HG02973 (cell line): ENCODE measurements around the gene CNOT10.
"Not testable (repeated sequence)": the region's sequence is repeated elsewhere in the genome, so short reads cannot be mapped to it uniquely, and the experiment has no call there.

Experiments
- ATAC-seq: cut with Tn5 transposase; IDR thresholded peaks from one replicate; pipeline ENCODE4 v1.9.1; 2021; ENCODE audit warnings: moderate library complexity; ENCODE audit not compliant: unreplicated experiment

Gene CNOT10

DNA sequence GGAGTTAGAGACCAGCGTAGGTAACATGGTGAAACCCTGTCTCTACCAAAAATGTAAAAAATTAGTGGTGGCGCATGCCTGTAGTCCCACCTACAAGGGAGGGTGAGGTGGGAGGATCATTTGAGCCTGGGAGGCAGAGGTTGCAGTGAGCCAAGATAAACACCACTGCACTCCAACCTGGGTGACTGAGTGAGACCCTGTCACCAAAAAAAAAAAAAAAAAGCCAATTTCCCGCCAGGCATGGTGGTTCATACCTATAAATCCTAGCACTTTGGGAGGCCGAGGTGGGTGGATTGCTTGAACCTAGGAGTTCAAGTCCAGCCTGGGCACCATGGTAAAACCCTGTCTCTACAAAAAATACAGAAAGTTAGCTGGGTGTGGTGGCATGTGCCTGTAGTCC is 6.9 kb downstream of the CNOT10 start:
- ATAC-seq = no peak

DNA sequence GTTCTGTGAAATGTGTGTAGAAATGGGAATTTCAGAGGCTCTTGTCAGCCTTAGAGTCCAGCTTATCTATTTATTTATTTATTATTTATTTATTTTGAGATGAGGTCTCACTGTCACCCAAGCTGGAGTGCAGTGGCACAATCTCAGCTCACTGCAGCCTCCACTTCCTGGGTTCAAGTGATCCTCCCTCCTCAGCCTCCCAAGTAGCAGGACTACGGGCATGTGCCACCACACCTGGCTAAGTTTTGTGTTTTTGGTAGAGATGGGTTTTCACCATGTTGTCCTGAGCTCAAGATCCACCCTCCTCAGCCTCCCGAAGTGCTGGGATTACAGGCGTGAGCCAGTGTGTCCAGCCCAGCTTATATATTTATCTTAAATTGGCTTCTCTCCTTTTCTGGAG is 11.5 kb downstream of the CNOT10 start:
- ATAC-seq = no peak

DNA sequence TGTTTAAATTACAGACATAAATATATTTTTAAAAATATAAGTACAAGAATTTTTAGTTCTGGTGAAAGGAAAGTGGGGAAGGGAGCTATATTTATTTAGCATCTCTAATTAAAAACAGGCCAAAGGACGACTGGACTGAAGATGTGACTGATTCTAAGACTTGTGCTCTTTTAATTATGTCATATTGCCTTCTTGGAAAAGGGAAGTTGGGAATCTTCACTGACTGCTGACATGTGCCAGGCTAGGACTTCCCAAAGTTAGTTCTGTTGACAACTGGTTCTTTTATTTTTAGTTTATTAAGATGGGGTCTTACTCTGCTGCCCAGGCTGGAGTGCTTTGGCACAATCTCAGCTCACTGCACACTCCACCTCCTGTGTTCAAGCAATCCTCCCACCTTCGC is 13.5 kb downstream of the CNOT10 start:
- no peak for ATAC-seq

DNA sequence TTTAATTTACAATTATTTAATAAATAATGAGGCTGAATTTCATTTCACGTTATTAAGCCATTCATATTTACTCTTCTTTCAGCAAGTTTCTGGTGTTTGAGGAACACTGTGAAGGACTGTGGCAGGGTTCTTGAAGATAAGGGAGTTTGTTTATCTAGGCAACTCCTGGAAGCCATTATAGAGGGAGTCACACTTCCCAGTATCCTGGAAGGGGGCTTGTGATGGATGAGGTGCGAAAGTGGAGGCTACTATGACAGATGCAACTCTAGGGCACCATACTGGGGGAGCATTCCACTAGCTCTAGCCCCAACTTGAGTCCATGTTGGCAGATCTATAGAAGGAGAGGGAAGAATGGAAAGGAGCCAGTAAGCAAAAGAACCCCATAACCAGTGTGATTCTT is 14.4 kb downstream of the CNOT10 start:
- ATAC-seq = no peak

DNA sequence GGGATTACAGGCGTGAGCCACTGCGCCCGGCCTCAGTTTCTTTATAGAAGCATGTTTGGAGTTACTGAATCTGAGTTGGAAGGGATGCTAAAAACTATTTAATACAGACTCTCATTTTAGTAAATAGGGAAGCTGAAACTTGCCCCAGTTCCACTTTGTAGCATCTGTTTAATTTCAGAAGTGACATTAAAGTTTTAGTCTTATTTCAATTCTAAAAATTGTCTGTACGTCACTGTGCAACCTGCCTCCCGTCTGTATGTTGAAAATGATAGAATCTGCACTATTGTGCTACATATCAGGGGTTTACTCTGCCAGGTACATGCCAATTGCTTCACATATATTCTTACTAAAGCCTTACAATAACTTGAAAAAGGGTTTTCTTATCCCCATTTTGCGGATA is 15.3 kb downstream of the CNOT10 start:
- no peak for ATAC-seq

DNA sequence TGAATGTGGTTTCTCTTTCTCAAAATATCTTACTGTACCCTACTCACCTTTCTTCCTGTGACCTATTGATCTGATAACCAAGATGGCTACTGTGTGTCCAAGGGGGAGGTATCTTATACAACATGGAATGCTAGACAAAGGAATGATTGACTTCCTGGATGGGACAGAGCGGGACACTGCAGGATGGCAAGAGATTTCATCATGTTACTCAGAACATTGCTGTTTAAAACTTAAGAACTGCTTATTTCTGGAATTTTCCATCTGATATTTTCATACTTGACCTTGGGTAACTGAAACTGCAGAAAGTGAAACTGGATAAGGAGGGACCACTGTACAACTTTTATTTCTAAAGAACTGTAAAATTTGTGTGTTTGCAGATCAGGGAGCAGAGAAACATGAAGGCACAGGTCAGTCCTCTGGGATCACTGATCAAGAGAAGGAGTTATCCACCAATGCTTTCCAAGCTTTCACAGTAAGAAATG is 18.5 kb downstream of the CNOT10 start:
- ATAC-seq = no peak

DNA sequence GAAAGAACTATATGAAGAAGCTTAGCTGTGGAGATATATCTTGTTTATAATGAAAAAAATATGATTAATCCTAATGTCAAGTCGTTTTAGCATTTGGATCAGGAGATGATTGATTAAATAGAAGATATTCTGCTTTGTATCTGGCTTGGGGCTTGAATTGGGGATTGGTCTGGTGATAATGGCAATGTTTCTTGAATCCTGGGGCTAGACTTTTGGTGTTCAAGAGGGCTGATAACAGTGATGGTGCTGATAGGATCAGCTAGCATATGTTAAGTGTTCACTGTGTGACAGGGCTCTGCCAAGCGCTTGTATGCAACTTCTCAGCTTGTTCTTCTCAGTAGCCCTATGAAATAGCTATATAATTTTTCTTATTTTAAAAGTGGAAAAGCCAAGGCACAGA is 20.2 kb downstream of the CNOT10 start:
- no peak for ATAC-seq

DNA sequence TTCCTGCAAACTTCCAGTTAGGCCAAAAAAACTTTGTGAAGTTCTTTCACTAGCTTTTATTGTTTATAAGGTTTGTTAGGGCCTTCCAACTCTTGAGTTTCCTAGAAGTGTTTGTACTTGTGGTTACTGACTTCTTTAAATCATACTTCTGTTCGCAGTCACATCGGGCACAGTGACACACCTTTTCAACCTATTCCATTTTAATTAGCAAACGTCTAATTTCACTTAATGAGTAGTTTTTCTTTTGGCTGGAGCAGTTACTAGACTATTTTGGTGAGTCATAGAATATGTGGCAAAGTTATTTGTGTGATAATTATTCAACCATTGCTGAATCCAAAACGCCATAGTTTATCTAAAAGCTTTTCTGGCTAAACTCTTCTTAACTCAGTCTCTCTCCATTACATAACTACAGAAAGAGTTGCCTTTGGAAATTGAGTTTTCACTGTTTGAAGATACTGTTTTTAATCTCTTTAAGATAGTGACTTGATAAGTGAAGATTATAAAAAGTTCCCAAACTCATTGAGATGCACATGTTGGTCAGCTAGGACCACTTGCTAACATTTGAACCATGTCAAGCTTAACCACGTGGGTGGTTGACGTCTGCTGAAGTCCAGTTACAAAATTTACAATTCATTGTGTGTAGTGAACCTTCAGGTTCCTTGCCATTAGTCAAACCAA is 21.5 kb downstream of the CNOT10 start:
- no peak for ATAC-seq

DNA sequence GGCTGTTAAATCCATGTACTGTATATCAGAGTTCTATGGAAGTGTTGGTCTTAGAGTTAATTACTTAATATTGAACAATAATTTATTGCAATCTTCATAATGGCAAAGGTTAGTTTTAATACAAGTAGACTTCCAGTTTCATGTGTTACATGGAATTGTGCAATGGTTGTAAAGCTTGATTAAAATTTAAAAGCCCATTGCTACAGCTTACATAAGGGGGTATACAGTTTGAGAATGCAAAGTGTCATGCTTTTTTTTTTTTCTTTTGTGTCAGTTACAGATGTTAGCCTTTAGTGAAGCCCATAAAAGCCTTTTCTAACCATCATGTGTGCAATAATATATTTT is 22.0 kb downstream of the CNOT10 start:
- no peak for ATAC-seq

DNA sequence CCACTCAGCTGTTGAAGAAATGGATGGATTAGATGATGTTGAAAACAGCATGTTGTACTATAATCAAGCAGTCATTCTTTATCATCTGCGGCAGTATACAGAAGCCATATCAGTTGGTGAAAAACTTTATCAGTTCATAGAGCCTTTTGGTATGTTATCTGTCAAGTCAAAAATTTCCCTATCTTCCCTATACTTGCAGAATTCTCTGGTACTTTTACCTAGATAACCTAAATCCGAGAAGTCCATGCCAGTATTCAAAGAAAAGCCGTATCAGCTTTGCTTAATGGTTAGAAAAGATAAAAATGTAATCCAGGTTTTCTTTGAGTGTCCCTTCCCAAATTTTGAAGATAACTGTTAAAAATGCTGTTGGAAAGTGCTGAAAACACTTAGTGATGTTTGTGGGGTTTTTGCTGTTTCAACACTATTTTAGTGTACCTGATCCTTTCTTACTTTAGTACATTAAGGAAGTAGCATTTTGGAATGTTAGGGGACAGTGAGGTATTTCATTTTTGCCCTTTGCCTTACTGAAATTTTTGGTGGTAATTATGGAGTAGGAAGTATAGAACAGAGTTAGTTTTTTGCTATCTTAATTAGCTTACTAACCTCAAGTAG is 23.8 kb downstream of the CNOT10 start:
- ATAC-seq = no peak

DNA sequence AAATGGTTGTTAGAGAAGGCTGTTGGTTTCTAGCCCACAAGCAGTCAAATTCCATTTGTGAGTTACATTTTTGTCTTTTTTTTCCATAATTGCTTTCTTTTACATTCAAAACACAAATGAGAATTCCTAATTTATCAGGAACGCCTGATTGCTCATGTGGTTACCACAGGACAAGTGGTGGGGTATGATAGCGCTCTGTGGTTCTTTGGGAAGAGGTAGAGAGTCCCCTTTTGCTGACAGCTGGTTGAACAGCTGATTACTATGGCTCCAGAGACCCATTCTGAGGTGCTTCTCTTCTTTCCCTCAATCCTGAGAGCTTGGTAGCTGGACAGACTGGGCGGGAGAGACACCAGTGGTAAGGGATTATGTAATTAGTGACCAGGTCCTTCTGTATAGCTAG is 24.4 kb downstream of the CNOT10 start:
- ATAC-seq = no peak

DNA sequence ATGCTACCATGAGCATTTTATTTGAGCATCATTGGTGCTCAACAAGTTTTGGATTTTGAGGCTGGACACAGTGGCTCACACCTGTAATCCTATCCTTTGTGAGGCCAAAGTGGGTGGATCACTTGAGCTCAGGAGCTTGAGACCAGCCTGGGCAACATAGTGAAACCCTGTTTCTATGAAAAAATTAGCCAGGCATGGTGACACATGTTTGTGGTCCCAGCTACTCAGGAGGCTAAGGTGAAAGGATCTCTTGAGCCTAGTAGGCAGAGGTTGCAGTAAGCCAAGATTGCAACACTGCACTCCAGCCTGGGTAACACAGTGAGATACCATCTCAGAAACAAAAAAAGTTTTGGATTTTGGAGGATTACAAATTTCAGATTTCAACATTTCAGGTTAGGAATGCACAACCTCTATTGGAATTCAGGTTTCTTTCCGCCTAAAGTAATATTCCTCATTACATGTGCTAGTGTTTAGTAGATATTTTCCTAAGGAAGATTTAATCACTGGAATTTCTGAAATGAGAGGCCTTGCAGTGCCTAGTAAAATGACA is 27.6 kb downstream of the CNOT10 start:
- no peak for ATAC-seq

DNA sequence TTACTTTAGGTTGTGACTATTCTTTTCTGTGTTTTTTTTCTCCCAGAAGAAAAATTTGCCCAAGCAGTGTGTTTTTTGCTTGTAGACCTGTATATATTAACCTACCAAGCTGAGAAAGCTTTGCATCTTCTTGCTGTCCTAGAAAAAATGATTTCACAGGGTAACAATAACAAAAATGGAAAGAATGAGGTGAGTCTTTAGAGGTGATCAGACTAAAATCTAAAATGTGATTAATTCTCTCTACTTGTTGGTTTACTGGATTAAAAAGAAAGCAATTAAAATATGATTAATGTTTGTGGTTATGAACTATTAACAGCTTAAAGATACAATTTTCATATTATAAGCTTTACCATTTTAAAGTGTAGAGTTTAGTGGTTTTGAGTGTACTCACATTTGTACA is 28.2 kb downstream of the CNOT10 start:
- no peak for ATAC-seq

DNA sequence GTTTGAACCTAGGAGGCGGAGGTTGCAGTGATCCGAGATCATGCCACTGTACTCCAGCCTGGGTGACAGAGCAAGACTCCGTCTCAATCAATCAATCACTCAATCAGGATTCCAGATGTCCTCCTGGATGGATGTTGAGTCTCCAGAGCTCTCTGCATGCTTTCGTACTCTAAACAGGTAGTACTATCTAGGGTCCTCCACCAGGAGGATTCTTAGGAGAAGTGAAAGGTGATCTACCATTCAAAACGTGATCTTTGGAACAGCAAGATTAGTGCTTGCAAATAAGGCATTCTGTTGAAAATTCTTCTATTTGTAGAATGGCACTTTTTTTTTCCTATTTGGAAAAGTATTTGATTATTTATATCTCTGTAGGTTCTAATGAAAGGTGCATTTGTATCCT is 34.3 kb downstream of the CNOT10 start:
- no peak for ATAC-seq

DNA sequence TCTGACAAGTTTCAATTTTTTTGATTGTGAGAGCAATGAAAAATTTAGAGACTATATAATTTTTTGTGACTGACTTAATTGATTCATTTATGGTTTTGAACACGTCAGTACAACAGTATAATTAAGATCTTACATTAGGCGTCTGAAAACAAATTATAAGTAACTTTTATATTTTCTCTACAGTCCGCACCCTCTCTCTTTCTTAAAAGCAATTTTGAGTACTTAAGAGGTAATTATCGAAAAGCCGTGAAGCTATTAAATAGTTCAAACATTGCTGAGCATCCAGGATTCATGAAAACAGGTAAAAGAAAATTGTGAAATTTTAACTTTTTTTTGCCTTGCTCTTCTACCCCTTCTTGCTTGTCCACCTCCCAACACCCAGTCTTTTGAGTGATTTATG is 34.9 kb downstream of the CNOT10 start:
- ATAC-seq = no peak

DNA sequence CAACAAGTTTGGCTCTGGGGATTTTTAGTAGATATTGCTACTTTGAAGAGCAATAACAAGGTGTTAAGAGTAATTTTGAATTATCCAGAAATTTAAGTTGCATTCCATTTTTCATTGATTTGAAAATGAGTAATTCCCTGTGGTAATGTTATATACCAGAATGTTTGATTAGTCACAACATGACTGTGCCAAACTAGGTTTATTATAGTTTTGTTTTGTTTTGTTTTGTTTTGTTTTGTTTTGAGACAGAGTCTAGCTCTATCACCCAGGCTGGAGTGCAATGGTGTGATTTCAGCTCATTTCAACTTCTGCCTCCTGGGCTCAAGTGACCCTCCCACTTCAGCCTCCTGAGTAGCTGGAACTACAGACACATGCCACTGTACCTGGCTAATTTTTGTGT is 40.7 kb downstream of the CNOT10 start:
- no peak for ATAC-seq

DNA sequence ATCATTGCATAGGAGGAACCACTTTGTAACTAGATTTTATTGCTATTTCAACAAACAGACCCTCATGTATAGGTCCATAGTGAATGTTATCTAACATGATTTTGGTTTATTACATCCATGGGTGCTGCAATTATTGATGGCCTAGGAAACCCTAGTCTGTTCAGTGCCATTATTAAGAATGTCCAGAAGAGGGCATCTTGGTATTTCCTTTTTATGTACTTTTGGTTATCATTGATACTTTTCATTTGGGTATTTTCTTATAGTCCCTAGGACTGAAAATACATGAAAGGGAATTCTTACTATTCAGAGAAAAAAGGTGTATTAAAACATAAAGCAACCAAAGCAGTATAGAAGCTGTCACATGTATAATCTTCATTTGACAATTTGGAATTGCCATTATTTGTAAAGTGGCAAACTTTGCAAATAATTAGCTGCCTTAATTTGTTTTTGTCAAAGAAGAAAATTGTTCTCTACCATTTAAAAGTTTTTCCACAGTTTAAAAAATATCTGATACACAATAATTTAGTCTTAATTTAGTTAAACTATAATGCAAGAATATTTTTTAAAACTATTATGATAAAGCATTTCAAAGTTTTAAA is 48.7 kb downstream of the CNOT10 start:
- peak; percentile 60 for ATAC-seq

DNA sequence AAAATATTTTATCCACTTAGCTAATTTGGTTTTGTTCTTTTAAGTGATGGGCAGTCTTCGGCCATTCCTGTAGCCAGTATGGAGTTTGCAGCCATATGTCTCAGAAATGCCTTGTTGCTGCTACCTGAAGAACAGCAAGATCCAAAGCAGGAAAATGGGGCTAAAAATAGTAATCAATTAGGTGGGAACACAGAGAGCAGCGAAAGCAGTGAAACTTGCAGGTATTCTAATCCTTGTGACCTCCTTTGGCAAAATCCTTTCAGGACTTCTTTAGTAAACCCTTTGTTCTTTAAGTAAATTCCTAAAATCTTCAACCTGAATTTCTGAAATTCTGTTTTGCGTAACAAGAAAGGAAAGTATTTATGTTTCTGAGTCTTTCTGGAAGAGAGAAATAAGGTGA is 49.8 kb downstream of the CNOT10 start:
- no peak for ATAC-seq

DNA sequence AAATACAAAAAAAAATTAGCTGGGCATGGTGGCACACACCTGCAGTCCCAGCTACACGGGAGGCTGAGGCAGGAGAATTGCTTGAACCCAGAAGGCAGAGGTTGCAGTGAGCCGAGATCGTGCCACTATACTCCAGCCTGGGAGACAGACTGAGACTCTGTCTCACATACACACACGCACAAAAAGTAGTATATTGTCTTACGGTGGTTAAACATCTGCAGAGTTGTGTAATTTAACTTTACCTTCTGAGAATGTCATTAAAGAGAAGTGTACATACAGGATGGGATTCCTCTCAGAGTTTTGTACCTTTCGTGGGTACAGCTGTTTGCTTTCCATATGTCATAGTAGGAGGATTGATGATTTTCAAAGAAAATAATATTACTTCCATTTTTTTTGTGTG is 58.5 kb downstream of the CNOT10 start:
- ATAC-seq = not testable (repeated sequence)

DNA sequence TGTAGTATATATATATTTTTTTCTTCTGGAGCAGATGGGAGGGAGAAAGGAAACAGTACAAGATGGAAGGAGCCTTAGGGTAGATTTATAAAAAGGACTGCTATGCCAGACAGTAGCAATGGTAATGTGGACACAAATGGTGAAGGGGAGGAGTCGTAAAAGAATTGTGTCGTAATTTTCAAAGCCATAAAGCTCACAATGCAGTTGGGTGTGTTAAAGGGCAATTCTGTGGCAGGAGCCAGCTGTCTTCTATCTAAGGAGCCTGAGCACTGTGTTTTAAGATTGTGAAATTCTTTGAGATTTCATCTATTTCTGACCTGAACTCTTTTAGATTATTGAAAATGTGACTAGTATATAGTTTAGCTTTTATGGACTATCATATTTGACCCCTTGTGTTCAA is 58.9 kb downstream of the CNOT10 start:
- ATAC-seq = no peak

DNA sequence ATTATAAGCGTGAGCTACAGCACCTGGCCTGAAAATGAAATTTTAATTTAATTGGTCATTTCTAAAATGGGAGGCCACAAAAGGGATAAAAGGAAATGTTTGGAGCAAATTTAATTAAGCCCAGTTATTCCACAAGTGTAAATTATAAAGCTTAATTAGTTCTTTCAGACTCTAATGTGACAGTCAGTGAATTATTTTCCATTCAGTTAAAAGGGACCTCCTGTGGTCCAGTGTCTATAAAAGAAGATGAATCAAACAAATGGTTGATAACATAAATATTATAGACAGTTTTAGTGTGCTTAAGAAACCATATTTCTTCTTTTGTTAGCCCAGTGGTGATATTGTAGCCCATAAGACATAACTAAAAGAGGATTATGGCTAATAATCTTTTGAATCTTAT is 66.4 kb downstream of the CNOT10 start:
- ATAC-seq = no peak

DNA sequence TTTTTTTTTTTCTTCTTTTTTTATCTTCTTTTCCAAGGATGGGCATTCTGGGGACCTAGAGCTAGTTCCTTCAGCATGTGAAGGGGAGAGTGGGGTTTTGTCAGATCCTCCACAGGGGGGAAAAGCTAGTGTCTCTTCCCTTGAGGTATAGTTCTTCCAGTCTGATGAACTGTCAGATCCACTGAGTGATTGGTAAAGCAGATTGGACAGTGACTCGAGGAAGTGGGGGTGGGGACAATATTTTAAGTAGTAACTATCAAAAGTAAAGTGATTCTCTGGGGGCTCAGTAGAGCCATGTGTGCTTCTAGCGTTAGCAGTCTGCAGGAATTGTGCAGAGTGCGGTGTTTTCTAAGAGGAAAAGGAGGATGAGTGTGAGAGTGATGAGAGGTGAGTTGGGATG is 70.8 kb downstream of the CNOT10 start:
- no peak for ATAC-seq
